ENCODE measurements around the gene C16orf92.
A peak's percentile ranks its signal among the peaks of the same experiment; 100 is the strongest.

Gene C16orf92

DNA sequence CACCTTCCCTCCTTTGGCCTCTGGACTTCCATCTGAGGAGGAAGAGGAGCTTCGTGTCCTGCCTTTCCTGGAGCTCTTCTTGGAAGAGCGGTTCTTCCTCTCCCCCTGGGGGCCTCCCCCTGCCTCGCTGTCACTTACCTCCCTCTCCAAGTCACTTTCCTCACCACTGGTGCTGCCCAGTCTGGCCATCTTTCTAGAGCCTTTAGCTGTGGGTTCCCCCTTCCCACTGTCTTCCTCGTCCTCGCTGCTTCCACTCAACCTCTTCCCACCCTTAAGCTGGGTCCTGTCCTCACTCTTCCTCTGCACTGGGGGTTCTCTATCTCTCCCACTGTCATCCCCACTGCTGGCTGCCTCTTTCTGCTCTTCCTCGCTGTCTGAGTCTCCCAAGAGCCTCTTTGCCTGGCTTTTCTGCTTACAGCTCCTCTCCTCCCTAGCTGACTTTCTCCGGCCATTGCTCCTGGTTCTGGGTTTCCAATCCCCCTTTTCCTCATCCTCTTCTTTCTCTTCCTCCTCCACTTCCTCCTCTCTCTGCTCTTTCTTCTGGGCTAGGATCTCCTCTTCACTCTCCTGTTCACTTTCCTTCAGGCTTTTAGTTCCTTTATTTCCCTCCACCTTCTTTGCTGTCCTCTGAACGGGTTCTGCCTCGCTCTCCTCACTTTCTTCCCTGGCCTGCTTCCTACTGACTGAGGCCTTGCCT, 28.9 kb upstream of the C16orf92 start:
- TF ChIP-seq, protein P1, sequence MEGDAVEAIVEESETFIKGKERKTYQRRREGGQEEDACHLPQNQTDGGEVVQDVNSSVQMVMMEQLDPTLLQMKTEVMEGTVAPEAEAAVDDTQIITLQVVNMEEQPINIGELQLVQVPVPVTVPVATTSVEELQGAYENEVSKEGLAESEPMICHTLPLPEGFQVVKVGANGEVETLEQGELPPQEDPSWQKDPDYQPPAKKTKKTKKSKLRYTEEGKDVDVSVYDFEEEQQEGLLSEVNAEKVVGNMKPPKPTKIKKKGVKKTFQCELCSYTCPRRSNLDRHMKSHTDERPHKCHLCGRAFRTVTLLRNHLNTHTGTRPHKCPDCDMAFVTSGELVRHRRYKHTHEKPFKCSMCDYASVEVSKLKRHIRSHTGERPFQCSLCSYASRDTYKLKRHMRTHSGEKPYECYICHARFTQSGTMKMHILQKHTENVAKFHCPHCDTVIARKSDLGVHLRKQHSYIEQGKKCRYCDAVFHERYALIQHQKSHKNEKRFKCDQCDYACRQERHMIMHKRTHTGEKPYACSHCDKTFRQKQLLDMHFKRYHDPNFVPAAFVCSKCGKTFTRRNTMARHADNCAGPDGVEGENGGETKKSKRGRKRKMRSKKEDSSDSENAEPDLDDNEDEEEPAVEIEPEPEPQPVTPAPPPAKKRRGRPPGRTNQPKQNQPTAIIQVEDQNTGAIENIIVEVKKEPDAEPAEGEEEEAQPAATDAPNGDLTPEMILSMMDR (IDR thresholded peaks at IDR 0.05; ENCODE audit: borderline replicate concordance, insufficient read depth, low read depth, low read length), result no peak
- H3K4me3 ChIP-seq (ENCODE audit: low read depth, low read length), result no peak overlapping the region

- peak overlapping the region; percentile 67 for H3K4me3 ChIP-seq (ENCODE audit: low read depth, low read length)
- TF ChIP-seq, protein P1 (IDR thresholded peaks at IDR 0.05; ENCODE audit: borderline replicate concordance, insufficient read depth, low read depth, low read length), result no peak
These were observed 28.2 kb upstream of the C16orf92 start for GRCh38 chr16:29994600-29995323.

GRCh38 chr16:29995324-29995910, 27.6 kb upstream of the C16orf92 start, which contains the start of gene HIRIP3:
HIRIP3 (minus strand) TSS chr16:29995617; CDS start chr16:29995605, 12 bp downstream.
- peak within 1 kb of the TSS; percentile 67 for H3K4me3 ChIP-seq (ENCODE audit: low read depth, low read length)
- TF ChIP-seq, protein P1 (IDR thresholded peaks at IDR 0.05; ENCODE audit: borderline replicate concordance, insufficient read depth, low read depth, low read length), result no peak

GRCh38 chr16:29995911-29996765, 26.9 kb upstream of the C16orf92 start, which contains the start of gene INO80E:
INO80E (plus strand) TSS chr16:29996241; CDS start chr16:29996311, 70 bp downstream.
- H3K4me3 ChIP-seq (ENCODE audit: low read depth, low read length), result peak within 1 kb of the TSS; percentile 67
- TF ChIP-seq, protein P1 (IDR thresholded peaks at IDR 0.05; ENCODE audit: borderline replicate concordance, insufficient read depth, low read depth, low read length), result no peak

DNA sequence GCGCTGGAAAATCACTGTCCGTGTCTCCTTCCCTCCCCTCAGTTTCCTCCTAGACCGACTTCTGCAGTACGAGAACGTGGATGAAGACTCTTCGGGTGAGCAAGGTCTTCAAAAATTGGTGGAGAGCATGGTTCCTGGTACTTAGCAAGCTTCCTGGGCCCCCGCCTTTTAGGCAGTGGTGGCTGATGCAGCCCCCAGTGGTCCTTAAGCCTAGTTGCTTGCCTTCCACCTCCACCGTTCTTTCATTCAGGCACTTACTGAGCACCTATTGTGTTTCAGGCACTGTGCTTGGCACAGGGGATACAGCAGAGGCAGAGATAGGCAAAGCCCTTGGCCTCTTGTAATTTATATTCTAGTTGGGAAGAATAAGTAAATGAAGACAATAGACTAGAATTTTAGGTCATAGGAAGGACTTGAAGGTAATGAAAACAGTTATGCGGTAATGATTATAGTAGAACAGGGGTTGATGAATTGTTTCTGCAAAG, 26.2 kb upstream of the C16orf92 start:
- TF ChIP-seq, protein P1 (IDR thresholded peaks at IDR 0.05; ENCODE audit: borderline replicate concordance, insufficient read depth, low read depth, low read length), result no peak
- peak overlapping the region; percentile 67 for H3K4me3 ChIP-seq (ENCODE audit: low read depth, low read length)

DNA sequence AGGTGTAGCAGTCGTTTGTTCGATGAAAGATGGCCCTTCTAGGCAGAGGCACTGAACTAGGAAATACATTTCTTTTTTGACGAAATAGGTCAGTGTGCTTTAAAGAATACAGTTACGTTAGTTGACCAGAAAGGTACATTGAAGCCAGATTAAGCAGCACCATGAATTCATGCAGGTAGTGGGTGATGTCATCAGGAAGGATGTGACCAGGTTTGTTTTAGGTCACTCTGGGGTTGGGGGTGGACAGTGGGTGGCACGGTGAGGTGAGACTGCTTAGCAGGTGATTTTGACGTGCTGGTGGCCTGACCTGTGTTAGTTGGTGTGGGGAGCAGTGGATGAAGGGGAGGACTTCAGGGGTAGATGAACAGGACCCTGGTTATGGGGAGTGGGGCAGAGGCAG, 23.4 kb upstream of the C16orf92 start:
- TF ChIP-seq, protein P1 (IDR thresholded peaks at IDR 0.05; ENCODE audit: borderline replicate concordance, insufficient read depth, low read depth, low read length), result no peak
- no peak overlapping the region for H3K4me3 ChIP-seq (ENCODE audit: low read depth, low read length)
